Right hindlimb (tissue), 1 donor: ENCODE results near the gene ZBTB16.

Experiments used
- DNase-seq: peaks from one replicate; pipeline ENCODE4 v3.0.0-alpha.2; 2018

Gene ZBTB16

GRCh38 chr11:114065094-114065493, 5.6 kb downstream of the ZBTB16 start:
- DNase-seq, result no peak

DNA sequence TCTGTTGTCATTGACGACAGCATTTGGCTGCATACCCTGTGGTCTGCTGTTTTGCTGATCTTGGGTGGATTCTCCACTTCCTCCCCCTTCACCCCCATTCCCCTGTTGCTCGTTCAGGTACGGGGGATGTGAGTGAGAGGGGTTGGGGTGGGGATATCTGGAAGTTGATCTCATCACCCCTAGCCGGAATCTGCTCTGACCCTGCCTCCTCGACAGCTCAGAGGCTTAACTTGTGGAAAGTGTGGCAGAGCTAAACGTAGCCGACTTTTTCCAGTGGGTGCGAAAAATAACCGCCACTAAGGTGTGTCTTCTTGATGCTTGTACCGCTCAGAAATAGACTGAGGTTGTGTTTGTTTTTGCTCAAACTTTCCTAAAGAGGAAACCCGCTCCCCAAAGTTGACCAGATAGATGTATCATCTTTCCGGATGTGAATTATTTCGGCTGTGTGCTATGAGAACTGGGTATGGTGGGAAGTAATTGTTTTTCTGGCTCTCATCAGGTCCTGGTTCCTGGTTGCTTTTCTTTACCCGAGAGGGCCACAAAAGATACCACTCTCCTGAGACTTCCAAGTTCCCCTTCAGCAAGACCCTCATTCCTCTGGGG, 6.6 kb downstream of the ZBTB16 start:
- no peak for DNase-seq

DNA sequence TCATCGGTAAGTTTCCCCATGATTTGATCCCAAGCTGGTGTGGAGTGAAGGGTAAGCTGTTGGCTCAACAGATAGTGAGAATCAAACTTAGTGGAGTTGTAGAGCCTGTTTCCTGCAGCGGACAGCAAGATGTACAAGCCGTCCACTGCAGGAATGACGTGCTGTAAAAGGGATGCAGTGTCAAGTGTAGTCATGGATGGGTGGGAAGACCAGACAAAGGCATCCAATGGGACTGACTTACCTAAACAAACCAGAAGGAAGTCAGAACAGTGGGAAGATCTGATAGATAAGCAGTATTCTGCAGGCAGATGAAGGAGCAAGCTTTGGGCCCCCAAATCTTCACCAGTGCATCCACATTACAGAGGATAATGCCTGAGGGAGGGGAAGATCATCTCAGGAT, 8.8 kb downstream of the ZBTB16 start:
- no peak for DNase-seq

- no peak for DNase-seq
These were observed 11.1 kb downstream of the ZBTB16 start for GRCh38 chr11:114070464-114071139.

DNA sequence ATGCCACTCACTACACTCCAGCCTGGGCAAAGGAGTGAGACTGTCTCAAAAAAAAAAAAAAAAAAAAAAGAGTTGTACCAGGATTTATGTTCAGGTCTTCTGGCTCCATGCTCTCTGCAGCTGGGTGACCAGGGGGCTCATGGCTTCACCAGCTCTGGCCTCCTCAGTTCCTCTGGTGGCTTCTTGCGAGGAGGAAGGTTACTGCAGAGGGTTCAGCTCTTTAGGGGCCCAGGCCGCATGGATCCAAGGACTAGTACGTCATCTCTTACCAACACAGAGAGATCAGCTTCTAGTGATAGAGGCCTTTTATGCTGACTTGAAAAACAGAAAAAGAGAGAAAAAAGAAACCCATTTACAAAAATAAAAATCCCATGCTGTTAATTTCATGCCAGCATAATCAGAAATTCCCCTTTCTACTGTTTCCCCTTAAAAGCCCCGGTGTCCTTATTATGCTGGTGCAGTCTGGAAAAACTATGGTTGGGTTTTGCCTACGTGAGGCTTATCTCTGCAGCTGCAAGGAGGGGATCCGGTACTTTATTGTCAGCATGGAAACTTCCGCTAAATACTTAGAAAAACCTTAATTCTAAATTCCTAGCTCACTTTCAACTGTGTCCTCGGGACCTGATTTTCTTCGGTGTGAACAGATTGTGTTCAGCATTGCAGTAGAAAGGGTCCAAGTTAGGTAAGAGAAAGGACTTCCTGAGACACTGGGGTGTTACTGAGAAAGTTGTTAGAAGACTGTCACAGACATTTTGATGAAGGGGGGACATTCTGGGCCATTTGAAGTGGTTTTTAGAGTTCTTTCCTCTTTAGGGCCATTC, 13.7 kb downstream of the ZBTB16 start:
- no peak for DNase-seq

DNA sequence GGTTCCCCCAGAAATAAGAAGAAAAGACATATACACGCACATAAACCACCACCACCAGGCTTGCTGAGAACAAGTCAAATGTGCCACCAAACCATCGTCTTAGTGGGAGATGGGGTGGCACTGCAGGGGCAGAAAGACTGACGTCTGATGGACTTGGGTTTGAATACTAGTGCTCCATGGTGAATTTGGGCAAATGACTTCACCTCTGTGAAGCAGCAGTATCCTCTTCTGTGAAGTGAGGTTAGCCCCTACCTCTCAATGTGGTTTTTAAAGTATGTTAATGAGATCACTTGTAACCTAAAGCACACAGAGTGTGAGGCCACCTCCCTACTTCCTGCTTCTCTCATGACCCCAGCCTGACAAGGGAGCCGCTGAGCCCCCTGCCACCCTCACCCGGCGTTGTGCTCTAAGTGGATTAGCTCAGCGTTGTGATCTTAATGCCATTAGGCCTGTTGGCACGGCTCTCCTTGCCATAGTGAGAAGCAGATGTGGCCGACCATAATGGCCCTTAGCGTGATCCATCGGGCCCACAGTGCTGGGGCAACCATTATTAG, 14.4 kb downstream of the ZBTB16 start:
- no peak for DNase-seq

- DNase-seq, result no peak
These were observed 15.2 kb downstream of the ZBTB16 start for GRCh38 chr11:114074546-114075343.

- no peak for DNase-seq
These were observed 15.8 kb downstream of the ZBTB16 start for GRCh38 chr11:114075344-114075610.

GRCh38 chr11:114075891-114076441, 16.5 kb downstream of the ZBTB16 start:
- DNase-seq, result peak; percentile 89

DNA sequence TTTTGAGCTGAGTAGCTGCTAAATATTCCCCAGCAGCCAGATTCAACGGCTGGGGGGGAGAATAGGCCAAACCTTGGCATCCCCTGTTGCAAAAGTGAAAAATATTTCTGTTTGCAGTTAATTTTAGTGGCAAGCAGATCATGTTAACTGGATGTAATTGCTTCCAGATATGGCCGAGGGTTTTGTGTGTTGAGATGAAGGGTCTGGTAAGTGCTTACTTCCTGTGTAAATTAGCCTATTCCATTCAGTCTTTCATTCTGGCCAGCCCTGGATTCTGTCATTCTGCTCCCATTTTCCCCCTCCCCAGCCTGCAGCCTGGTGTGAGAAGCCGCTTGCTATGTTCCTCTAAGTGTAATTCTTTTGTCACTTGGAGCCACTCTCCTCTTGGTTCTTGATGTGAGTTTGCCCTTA, 17.4 kb downstream of the ZBTB16 start:
- DNase-seq, result peak; percentile 54

DNA sequence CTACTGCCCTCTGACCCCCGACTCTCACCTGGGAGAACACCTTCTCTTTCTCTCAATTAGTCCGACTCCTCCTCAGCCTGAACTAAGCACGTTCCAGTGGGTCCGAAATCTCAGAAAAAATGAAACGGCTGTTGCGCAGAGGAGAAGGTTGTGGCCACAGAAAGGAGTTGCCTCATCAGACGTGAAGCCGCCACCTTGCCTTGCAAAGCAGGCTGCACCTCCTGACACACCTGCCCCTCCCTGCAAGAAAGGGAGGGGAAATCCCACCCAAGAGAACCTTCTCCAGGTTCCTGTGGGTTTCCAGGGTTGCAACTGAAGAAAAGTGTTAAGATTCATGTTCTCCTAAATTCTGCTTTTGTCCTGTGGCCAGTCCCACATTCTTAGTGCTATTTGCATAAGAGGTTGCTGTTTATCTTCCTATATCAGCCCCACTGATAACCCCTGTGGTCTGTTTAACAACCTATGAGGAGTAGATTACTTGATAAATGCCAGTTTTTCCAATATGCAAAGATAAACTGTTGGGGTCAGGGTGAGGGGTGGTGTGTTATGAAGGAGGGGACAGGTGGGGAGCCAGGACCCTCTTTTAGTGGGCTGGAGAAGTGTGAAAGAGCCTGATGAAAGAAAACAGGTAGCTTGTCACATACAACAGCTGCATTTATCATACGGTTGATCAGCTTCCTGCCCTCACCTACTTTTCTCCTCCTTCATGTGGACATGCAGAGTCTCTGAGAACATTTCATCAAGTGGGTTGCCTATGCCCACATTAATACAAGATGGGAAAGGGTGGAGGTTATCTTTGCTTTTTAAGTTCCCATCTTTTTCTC, 18.2 kb downstream of the ZBTB16 start:
- DNase-seq, result no peak

- DNase-seq, result no peak
These were observed 18.9 kb downstream of the ZBTB16 start for GRCh38 chr11:114078423-114078822.

DNA sequence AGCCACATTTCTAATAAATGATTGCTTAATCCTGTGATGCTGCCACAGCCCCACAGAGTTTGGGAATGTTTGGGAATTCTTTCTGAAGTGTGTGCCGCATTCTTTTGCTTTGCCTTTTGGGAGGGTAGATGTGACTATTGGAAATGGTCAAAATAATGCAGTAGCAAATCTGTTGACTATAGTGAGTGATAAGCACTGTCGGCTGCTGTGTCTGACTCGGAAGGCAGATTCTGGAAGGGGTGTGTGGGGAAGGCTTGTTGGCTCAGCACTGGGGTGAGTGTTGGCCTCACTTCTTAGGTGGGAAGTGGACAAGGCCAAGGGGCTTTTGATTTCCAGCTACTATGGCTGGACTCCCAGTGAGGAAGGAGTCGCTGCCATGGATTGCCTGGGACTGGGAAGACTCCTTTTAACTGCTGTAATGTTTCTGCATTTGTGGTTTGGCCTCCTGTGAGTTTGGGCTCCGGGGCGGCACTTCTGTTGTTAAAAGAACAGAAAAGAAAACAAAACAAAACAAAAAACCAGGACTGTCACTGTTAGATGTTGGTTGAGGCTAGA, 20.1 kb downstream of the ZBTB16 start:
- peak; percentile 75 for DNase-seq

- DNase-seq, result no peak
These were observed 20.7 kb downstream of the ZBTB16 start for GRCh38 chr11:114080219-114080618.

- DNase-seq, result no peak
These were observed 21.3 kb downstream of the ZBTB16 start for GRCh38 chr11:114080769-114081168.

GRCh38 chr11:114081641-114082414, 22.3 kb downstream of the ZBTB16 start:
- DNase-seq, result peak; percentile 41

DNA sequence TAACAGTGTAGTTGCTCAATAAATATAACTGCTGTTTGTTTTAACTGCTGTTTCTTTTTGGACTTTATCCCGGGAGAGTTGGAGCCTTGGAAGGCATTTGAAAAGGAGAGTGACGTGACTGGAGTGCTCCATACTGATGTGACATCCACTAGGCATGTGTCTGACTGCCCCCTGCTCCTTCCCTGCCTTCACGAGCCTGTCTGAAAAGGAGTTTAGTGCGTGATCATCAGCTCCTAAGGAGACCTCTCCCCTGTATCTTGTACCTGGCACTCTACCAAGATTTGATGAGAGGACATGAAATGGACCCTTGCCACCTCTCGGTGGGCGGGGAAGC, 22.9 kb downstream of the ZBTB16 start:
- no peak for DNase-seq

- no peak for DNase-seq
These were observed 23.3 kb downstream of the ZBTB16 start for GRCh38 chr11:114082767-114083181.

GRCh38 chr11:114083391-114084252, 24.1 kb downstream of the ZBTB16 start:
- DNase-seq, result no peak

DNA sequence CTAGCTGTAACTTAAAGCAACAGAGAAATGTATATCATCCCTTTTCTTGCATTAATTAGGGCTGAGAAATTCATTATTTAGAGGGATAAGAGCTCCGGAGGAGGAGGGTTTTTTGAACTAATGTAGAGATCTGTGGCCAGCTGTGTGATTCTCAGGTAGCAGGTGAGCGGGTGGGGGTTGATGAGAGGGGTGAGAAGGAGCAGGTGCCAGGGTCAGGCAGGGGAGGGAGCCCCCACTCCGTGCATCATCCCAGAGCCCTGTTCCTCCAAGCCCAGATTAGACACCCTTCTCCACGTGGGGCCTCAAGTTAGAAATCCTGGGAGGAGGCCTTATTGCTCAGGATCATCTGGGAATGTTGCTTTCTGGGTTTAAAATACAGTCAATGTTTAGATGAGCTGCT, 24.9 kb downstream of the ZBTB16 start:
- no peak for DNase-seq
